GM21367 (cell line): ENCODE results near the gene DGCR8.

Source experiments
- ATAC-seq: cut with Tn5 transposase; IDR thresholded peaks from one replicate; pipeline ENCODE4 v1.9.1; 2021; ENCODE audit not compliant: unreplicated experiment

DGCR8 gene

GRCh38 chr22:20135806-20136602, 56.0 kb downstream of the DGCR8 start:
- no peak for ATAC-seq

- ATAC-seq, result no peak
These were observed 56.5 kb downstream of the DGCR8 start for GRCh38 chr22:20136603-20136873.

GRCh38 chr22:20137113-20137512, 57.1 kb downstream of the DGCR8 start:
- ATAC-seq, result no peak

GRCh38 chr22:20137671-20138416, 57.8 kb downstream of the DGCR8 start:
- ATAC-seq, result no peak

GRCh38 chr22:20138417-20138738, 58.3 kb downstream of the DGCR8 start:
- ATAC-seq, result no peak

GRCh38 chr22:20138868-20139267, 58.8 kb downstream of the DGCR8 start:
- no peak for ATAC-seq

- no peak for ATAC-seq
These were observed 59.5 kb downstream of the DGCR8 start for GRCh38 chr22:20139391-20140106.

- ATAC-seq, result no peak
These were observed 60.0 kb downstream of the DGCR8 start for GRCh38 chr22:20140107-20140445.

- ATAC-seq, result no peak
These were observed 60.5 kb downstream of the DGCR8 start for GRCh38 chr22:20140521-20140964.

- no peak for ATAC-seq
These were observed 61.4 kb downstream of the DGCR8 start for GRCh38 chr22:20141186-20142077.

GRCh38 chr22:20142711-20143621, 62.9 kb downstream of the DGCR8 start:
- no peak for ATAC-seq

GRCh38 chr22:20143883-20144665, 64.0 kb downstream of the DGCR8 start:
- ATAC-seq, result no peak

- ATAC-seq, result no peak
These were observed 65.3 kb downstream of the DGCR8 start for GRCh38 chr22:20145206-20145831.

- no peak for ATAC-seq
These were observed 65.8 kb downstream of the DGCR8 start for GRCh38 chr22:20145832-20146223.

GRCh38 chr22:20146777-20147176, 66.7 kb downstream of the DGCR8 start:
- ATAC-seq, result no peak

GRCh38 chr22:20147237-20147988, 67.4 kb downstream of the DGCR8 start:
- ATAC-seq, result no peak

- no peak for ATAC-seq
These were observed 68.4 kb downstream of the DGCR8 start for GRCh38 chr22:20148414-20148813.
